Measurements from ENCODE around the gene RGS3. TPM values are rescaled to one million over a fixed set of nuclear protein-coding genes. Genes with fewer than 3 reads are reported as not detected.
A peak's percentile ranks its signal among the peaks of the same experiment; 100 is the strongest.

RGS3 gene
- polyA plus RNA-seq, 1 donor: 33.0 TPM

DNA sequence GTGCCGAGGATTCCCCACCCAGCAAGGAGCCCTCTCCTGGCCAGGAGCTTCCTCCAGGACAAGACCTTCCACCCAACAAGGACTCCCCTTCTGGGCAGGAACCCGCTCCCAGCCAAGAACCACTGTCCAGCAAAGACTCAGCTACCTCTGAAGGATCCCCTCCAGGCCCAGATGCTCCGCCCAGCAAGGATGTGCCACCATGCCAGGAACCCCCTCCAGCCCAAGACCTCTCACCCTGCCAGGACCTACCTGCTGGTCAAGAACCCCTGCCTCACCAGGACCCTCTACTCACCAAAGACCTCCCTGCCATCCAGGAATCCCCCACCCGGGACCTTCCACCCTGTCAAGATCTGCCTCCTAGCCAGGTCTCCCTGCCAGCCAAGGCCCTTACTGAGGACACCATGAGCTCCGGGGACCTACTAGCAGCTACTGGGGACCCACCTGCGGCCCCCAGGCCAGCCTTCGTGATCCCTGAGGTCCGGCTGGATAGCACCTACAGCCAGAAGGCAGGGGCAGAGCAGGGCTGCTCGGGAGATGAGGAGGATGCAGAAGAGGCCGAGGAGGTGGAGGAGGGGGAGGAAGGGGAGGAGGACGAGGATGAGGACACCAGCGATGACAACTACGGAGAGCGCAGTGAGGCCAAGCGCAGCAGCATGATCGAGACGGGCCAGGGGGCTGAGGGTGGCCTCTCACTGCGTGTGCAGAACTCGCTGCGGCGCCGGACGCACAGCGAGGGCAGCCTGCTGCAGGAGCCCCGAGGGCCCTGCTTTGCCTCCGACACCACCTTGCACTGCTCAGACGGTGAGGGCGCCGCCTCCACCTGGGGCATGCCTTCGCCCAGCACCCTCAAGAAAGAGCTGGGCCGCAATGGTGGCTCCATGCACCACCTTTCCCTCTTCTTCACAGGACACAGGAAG, 120.2 kb downstream of the RGS3 start:
- no peak for DNase-seq
- no peaks in the 10 kb centered on the region for H3K9me3 ChIP-seq (ENCODE audit: control insufficient read depth, low read depth, low read length)
- peaks cover 40% of the 10 kb centered on the region for H3K36me3 ChIP-seq (ENCODE audit: control insufficient read depth, insufficient read depth, low read length)
- no peaks in the 10 kb centered on the region for H3K27me3 ChIP-seq (ENCODE audit: control insufficient read depth, insufficient read depth, low read length)
- no peak overlapping the region for H3K27ac ChIP-seq (ENCODE audit: low read length)
- WGBS (ENCODE audit: insufficient coverage, low lambda C conversion rate): no CpG with 5 or more reads among the region's 31 CpGs
- no peak overlapping the region for H3K4me3 ChIP-seq (ENCODE audit: low read length)
- H3K4me1 ChIP-seq (ENCODE audit: control insufficient read depth, insufficient read depth, low read length): peaks cover 20% of the 10 kb centered on the region

DNA sequence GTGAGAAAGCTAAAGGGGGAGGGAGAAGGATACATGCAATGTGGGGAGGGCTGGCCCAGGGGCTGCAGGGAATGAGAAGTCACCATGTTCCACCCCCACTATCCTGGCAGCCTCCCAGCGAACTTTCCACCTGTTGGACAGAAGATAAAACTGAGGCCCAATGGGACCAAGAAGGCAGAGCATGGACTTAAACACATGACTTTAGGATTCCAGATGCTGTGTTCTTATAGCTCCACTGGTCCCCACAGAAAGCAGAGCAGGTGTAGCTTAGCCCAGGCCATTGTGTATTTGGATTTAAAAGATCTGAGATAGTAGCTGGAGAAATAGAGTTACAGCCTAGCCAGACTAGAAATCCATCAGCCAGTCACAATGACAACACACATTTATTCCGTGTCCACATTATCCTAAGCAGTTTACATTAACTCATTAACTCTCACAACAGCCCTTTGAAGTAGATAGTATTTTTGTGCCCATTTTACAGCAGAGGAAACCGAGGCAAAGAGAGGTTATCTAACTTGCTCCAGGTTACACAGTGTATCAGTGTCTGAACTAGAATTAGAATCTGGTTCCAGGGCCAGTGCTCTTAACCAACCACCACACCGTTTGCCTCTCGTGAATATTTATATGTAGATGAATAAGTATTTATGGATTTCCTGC, 121.0 kb downstream of the RGS3 start:
- no CpG with 5 or more reads among the region's 5 CpGs for WGBS (ENCODE audit: insufficient coverage, low lambda C conversion rate)
- H3K9me3 ChIP-seq (ENCODE audit: control insufficient read depth, low read depth, low read length): no peaks in the 10 kb centered on the region
- H3K27me3 ChIP-seq (ENCODE audit: control insufficient read depth, insufficient read depth, low read length): no peaks in the 10 kb centered on the region
- no peak overlapping the region for H3K4me3 ChIP-seq (ENCODE audit: low read length)
- H3K27ac ChIP-seq (ENCODE audit: low read length): no peak overlapping the region
- H3K36me3 ChIP-seq (ENCODE audit: control insufficient read depth, insufficient read depth, low read length): peaks cover 40% of the 10 kb centered on the region
- peaks cover 20% of the 10 kb centered on the region for H3K4me1 ChIP-seq (ENCODE audit: control insufficient read depth, insufficient read depth, low read length)
- DNase-seq: no peak

GRCh38 chr9:113585085-113585442, 121.5 kb downstream of the RGS3 start:
- H3K36me3 ChIP-seq (ENCODE audit: control insufficient read depth, insufficient read depth, low read length): peaks cover 40% of the 10 kb centered on the region
- H3K4me1 ChIP-seq (ENCODE audit: control insufficient read depth, insufficient read depth, low read length): peaks cover 17% of the 10 kb centered on the region
- H3K4me3 ChIP-seq (ENCODE audit: low read length): no peak overlapping the region
- WGBS (ENCODE audit: insufficient coverage, low lambda C conversion rate): no CpG with 5 or more reads among the region's 4 CpGs
- H3K27ac ChIP-seq (ENCODE audit: low read length): no peak overlapping the region
- H3K27me3 ChIP-seq (ENCODE audit: control insufficient read depth, insufficient read depth, low read length): no peaks in the 10 kb centered on the region
- no peak for DNase-seq
- no peaks in the 10 kb centered on the region for H3K9me3 ChIP-seq (ENCODE audit: control insufficient read depth, low read depth, low read length)

DNA sequence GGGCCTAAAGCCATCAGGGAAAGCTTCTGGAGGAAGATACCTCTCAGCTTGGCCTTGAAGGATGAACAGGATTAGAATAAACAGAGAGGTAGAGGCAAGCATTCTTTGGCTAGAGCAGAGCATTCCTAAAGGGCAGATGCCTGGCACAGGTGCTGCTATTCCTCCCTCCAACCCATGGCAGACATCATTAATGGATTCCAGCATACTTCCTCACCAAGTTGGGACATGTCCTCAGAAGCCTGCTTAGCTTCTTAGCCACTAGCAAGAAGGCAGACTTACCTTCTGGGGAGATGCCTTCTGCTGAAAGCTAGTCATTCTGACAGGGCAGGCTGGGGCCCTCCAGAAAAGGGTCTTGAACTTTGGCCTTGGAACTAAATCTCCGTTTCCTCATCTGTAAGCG, 122.0 kb downstream of the RGS3 start:
- H3K27ac ChIP-seq (ENCODE audit: low read length): no peak overlapping the region
- no peak for DNase-seq
- WGBS (ENCODE audit: insufficient coverage, low lambda C conversion rate): no CpG with 5 or more reads among the region's 2 CpGs
- H3K4me1 ChIP-seq (ENCODE audit: control insufficient read depth, insufficient read depth, low read length): peaks cover 13% of the 10 kb centered on the region
- H3K9me3 ChIP-seq (ENCODE audit: control insufficient read depth, low read depth, low read length): no peaks in the 10 kb centered on the region
- H3K27me3 ChIP-seq (ENCODE audit: control insufficient read depth, insufficient read depth, low read length): no peaks in the 10 kb centered on the region
- H3K4me3 ChIP-seq (ENCODE audit: low read length): no peak overlapping the region
- H3K36me3 ChIP-seq (ENCODE audit: control insufficient read depth, insufficient read depth, low read length): peaks cover 40% of the 10 kb centered on the region

DNA sequence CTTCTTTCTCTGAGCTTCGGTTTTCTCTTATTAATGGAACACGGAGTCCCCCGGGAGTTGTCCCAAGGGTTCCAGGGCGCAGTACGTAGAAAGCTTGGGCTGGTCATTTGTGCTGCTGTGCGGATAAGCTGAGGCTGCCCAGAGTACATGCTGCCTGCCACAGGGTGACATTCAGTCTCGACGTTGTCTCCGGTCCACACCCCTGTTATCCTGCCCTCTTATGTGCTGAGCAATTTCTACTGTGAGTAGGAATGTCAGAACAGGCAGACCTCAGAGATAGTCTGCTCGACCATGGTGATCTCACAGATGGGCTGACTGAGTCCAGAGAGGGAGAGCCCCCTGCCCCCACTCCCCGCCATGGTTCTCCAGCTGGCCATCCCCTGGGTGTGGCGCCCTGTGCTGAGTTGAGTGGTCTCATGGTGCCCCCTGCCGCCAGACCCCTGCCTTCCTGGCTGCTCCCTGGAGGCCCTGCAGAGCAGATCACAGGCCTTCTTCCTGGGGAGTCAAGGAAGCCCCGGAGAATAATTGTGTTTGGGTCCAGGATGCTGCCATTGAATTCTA, 124.0 kb downstream of the RGS3 start:
- Histone ChIP-seq H3K27ac (ENCODE audit: low read length) (no peak overlapping the region), H3K9me3 (ENCODE audit: control insufficient read depth, low read depth, low read length) (no peaks in the 10 kb centered on the region), H3K4me1 (ENCODE audit: control insufficient read depth, insufficient read depth, low read length) (no peaks in the 10 kb centered on the region), H3K4me3 (ENCODE audit: low read length) (no peak overlapping the region), H3K27me3 (ENCODE audit: control insufficient read depth, insufficient read depth, low read length) (no peaks in the 10 kb centered on the region), H3K36me3 (ENCODE audit: control insufficient read depth, insufficient read depth, low read length) (peaks cover 40% of the 10 kb centered on the region)
- DNase-seq: peak in 1 of 2 donors; percentile 34
- no CpG with 5 or more reads among the region's 14 CpGs for WGBS (ENCODE audit: insufficient coverage, low lambda C conversion rate)

GRCh38 chr9:113588242-113588810, 124.8 kb downstream of the RGS3 start:
- Histone ChIP-seq H3K27ac (ENCODE audit: low read length) (no peak overlapping the region), H3K4me3 (ENCODE audit: low read length) (no peak overlapping the region), H3K27me3 (ENCODE audit: control insufficient read depth, insufficient read depth, low read length) (no peaks in the 10 kb centered on the region), H3K9me3 (ENCODE audit: control insufficient read depth, low read depth, low read length) (no peaks in the 10 kb centered on the region), H3K36me3 (ENCODE audit: control insufficient read depth, insufficient read depth, low read length) (peaks cover 36% of the 10 kb centered on the region), H3K4me1 (ENCODE audit: control insufficient read depth, insufficient read depth, low read length) (no peaks in the 10 kb centered on the region)
- no peak for DNase-seq
- 100% methylated on average over 1 of the region's 13 CpGs for WGBS (ENCODE audit: insufficient coverage, low lambda C conversion rate)

DNA sequence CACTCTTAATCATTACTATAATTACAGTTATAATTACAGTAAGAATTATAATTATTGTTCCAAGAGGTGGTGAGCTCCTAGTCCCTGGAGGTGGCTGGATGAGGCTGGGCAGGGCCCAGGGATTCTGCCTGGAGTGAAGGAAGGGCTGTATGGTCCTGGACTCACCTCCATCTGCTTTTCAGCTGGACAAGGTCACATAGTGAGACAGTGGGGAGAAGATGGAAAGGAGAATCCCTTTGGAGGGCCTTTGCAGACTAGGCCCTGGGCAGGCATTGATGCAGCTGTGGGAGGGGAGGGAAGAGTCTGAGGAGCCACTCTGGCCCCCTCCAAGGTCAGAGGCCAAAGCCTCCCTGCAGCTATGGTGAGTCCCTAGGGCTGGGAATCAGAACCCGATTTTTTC, 125.4 kb downstream of the RGS3 start:
- no peaks in the 10 kb centered on the region for H3K9me3 ChIP-seq (ENCODE audit: control insufficient read depth, low read depth, low read length)
- H3K27me3 ChIP-seq (ENCODE audit: control insufficient read depth, insufficient read depth, low read length): no peaks in the 10 kb centered on the region
- DNase-seq: no peak
- H3K4me1 ChIP-seq (ENCODE audit: control insufficient read depth, insufficient read depth, low read length): peaks cover 5% of the 10 kb centered on the region
- no peak overlapping the region for H3K27ac ChIP-seq (ENCODE audit: low read length)
- no peak overlapping the region for H3K4me3 ChIP-seq (ENCODE audit: low read length)
- H3K36me3 ChIP-seq (ENCODE audit: control insufficient read depth, insufficient read depth, low read length): peaks cover 30% of the 10 kb centered on the region
- no CpG with 5 or more reads among the region's 1 CpG for WGBS (ENCODE audit: insufficient coverage, low lambda C conversion rate)

DNA sequence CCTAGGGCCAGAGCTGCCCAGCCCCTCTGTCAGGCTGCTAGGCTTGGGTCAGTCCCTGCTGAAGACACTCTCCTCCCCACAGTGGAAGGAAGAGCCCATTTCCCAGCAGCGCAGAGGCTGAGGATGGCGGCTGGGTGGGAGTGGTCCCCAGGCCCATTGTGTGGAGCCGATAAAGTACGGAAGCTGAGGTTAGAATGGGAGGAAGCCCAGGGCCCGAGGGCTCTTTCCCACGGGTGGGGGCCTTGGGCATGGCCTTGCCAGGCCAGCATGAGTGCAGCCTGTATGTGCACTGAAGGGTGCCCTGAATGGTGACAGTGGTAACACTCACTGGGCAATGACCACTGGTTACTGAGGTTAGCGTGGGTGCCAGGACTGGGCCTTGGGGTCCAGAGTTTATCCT, 125.9 kb downstream of the RGS3 start:
- H3K27me3 ChIP-seq (ENCODE audit: control insufficient read depth, insufficient read depth, low read length): no peaks in the 10 kb centered on the region
- peaks cover 26% of the 10 kb centered on the region for H3K36me3 ChIP-seq (ENCODE audit: control insufficient read depth, insufficient read depth, low read length)
- peaks cover 9% of the 10 kb centered on the region for H3K4me1 ChIP-seq (ENCODE audit: control insufficient read depth, insufficient read depth, low read length)
- H3K9me3 ChIP-seq (ENCODE audit: control insufficient read depth, low read depth, low read length): no peaks in the 10 kb centered on the region
- DNase-seq: no peak
- H3K4me3 ChIP-seq (ENCODE audit: low read length): no peak overlapping the region
- H3K27ac ChIP-seq (ENCODE audit: low read length): no peak overlapping the region
- WGBS (ENCODE audit: insufficient coverage, low lambda C conversion rate): 92% methylated on average over 2 of the region's 7 CpGs

GRCh38 chr9:113589890-113590289, 126.4 kb downstream of the RGS3 start:
- no peak overlapping the region for H3K27ac ChIP-seq (ENCODE audit: low read length)
- H3K9me3 ChIP-seq (ENCODE audit: control insufficient read depth, low read depth, low read length): no peaks in the 10 kb centered on the region
- no peaks in the 10 kb centered on the region for H3K27me3 ChIP-seq (ENCODE audit: control insufficient read depth, insufficient read depth, low read length)
- peaks cover 21% of the 10 kb centered on the region for H3K36me3 ChIP-seq (ENCODE audit: control insufficient read depth, insufficient read depth, low read length)
- H3K4me3 ChIP-seq (ENCODE audit: low read length): no peak overlapping the region
- DNase-seq: no peak
- peaks cover 9% of the 10 kb centered on the region for H3K4me1 ChIP-seq (ENCODE audit: control insufficient read depth, insufficient read depth, low read length)
- no CpG with 5 or more reads among the region's 3 CpGs for WGBS (ENCODE audit: insufficient coverage, low lambda C conversion rate)

DNA sequence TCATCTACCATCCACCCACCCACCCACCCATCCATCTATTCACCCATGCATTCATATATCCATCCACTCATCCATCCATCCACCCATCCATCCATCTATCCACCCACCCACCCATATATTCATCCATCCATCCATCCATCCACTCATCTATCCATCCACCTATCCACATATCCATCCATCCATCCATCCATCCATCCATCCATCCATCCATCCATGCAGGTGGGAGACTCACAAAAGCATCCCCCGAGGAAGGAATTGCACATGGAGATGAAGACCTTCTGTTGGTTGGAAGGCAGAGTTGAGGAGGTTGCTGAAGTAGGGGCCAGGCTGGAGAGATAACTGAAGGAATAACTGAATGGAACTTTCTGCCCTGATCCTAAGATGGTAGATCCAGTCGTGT, 126.9 kb downstream of the RGS3 start:
- DNase-seq: no peak
- Histone ChIP-seq H3K36me3 (ENCODE audit: control insufficient read depth, insufficient read depth, low read length) (peaks cover 19% of the 10 kb centered on the region), H3K27me3 (ENCODE audit: control insufficient read depth, insufficient read depth, low read length) (no peaks in the 10 kb centered on the region), H3K4me1 (ENCODE audit: control insufficient read depth, insufficient read depth, low read length) (peaks cover 9% of the 10 kb centered on the region), H3K4me3 (ENCODE audit: low read length) (no peak overlapping the region), H3K9me3 (ENCODE audit: control insufficient read depth, low read depth, low read length) (no peaks in the 10 kb centered on the region), H3K27ac (ENCODE audit: low read length) (no peak overlapping the region)
- WGBS (ENCODE audit: insufficient coverage, low lambda C conversion rate): no CpG with 5 or more reads among the region's 2 CpGs
